NCI-H1092 (cell line): ENCODE data around the gene GPR146.

ENCODE experiments used
- DNase-seq: peaks from one replicate; lab custom pipeline; 2025; lab: John Stamatoyannopoulos, UW

The GPR146 gene

GRCh38 chr7:1106063-1106792 lies 61.9 kb downstream of the GPR146 start:
- no peak for DNase-seq

GRCh38 chr7:1106793-1107421 lies 62.6 kb downstream of the GPR146 start:
- DNase-seq: no peak

- DNase-seq: no peak
Measured at GRCh38 chr7:1108264-1108920, 64.0 kb downstream of the GPR146 start.
